Ovary (tissue), 3 donors: ENCODE measurements around the gene IKZF3.

Experiments used
- EP300 ChIP-seq: sonication (generic); formaldehyde crosslinking; IDR thresholded peaks from one replicate; pipeline ENCODE4 v1.6.1; 2017; ENCODE audit warnings: antibody characterized with exemption
- POLR2A ChIP-seq: fragments of 450-650 bp; IDR thresholded peaks from one replicate; pipeline ENCODE4 v1.6.1; 2017; ENCODE audit warnings: antibody characterized with exemption, mild to moderate bottlenecking, moderate library complexity
- TF ChIP-seq, protein P1 (sequence below), 3 donors: fragments of 450-650 bp in 2 of 3; fragments of 200-600 bp in 1 of 3; IDR thresholded peaks; one replicate each; pipeline versions ENCODE4 v1.5.1 to v1.8.0; 2016 to 2022; ENCODE audit warnings: antibody characterized with exemption in 3 of 3, mild to moderate bottlenecking in 1 of 3
- donor health status: DM: no; HTN: no; CAD: no.

DNA sequence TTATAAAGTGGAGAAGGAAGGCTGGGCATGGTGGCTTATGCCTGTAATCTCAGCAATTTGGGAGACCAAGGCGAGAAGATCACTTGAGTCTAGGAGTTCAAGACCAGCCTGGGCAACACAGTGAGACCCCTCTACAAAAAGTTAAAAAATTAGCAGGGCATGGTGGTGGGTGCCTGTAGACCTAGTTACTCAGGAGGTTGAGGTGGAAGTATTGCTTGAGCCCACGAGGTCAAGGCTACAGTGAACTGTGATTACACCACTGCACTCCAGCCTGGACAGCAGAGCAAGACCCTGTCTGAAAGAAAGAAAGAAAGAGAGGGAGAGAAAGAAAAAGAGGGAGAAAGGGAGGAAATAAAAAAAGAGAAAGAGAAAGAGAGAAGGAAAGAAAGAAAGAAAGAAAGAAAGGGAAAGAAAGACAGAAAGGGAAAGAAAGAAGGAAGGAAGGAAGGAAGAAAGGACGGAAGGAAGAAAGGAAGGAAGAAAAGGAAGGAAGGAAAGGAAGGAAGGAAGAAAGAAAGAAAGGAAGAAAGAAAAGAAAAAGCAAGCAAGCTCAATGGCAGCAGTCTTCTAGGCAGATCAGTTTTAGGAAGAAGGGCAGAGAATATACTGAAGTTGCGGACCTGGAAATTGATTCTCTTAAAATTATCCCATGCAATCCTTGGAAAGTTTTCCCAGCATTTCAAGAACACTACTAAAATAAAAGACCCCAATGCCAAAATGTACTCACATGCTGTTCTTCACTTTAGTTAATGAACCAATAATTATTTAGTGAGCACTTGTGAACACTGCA, 53.0 kb downstream of the IKZF3 start:
- TF ChIP-seq, protein P1, sequence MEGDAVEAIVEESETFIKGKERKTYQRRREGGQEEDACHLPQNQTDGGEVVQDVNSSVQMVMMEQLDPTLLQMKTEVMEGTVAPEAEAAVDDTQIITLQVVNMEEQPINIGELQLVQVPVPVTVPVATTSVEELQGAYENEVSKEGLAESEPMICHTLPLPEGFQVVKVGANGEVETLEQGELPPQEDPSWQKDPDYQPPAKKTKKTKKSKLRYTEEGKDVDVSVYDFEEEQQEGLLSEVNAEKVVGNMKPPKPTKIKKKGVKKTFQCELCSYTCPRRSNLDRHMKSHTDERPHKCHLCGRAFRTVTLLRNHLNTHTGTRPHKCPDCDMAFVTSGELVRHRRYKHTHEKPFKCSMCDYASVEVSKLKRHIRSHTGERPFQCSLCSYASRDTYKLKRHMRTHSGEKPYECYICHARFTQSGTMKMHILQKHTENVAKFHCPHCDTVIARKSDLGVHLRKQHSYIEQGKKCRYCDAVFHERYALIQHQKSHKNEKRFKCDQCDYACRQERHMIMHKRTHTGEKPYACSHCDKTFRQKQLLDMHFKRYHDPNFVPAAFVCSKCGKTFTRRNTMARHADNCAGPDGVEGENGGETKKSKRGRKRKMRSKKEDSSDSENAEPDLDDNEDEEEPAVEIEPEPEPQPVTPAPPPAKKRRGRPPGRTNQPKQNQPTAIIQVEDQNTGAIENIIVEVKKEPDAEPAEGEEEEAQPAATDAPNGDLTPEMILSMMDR (IDR thresholded peaks at IDR 0.05) = no peak
- no peak for TF ChIP-seq EP300
- TF ChIP-seq POLR2A = no peak
